Transverse colon (tissue), 4 donors: ENCODE measurements around the gene TMEM250.

Experiments used
- EP300 ChIP-seq: sonication (generic); formaldehyde crosslinking; IDR thresholded peaks from one replicate; pipeline ENCODE4 v1.6.1; 2017; ENCODE audit warnings: antibody characterized with exemption, low read depth
- POLR2A ChIP-seq: fragments of 450-650 bp; IDR thresholded peaks from one replicate; pipeline ENCODE4 v1.6.1; 2016; ENCODE audit warnings: antibody characterized with exemption, mild to moderate bottlenecking, moderate library complexity
- POLR2AphosphoS5 ChIP-seq, 3 donors: sonication (generic); formaldehyde crosslinking; IDR thresholded peaks; one replicate each; pipeline ENCODE4 v1.6.1; 2016; ENCODE audit warnings: antibody characterized with exemption in 3 of 3
- TF ChIP-seq, protein P1 (sequence below), 5 experiments: fragments of 200-600 bp in 3 of 5; fragments of 450-650 bp in 2 of 5; sonication (generic) in 3 of 5; IDR thresholded peaks; 1 replicate in 2 of 5; 2 replicates in 3 of 5; pipeline ENCODE4 v1.5.1; 2016 to 2017; ENCODE audit warnings: antibody characterized with exemption in 5 of 5, inconsistent platforms in 3 of 5, mild to moderate bottlenecking in 2 of 5, moderate library complexity in 1 of 5

DNA sequence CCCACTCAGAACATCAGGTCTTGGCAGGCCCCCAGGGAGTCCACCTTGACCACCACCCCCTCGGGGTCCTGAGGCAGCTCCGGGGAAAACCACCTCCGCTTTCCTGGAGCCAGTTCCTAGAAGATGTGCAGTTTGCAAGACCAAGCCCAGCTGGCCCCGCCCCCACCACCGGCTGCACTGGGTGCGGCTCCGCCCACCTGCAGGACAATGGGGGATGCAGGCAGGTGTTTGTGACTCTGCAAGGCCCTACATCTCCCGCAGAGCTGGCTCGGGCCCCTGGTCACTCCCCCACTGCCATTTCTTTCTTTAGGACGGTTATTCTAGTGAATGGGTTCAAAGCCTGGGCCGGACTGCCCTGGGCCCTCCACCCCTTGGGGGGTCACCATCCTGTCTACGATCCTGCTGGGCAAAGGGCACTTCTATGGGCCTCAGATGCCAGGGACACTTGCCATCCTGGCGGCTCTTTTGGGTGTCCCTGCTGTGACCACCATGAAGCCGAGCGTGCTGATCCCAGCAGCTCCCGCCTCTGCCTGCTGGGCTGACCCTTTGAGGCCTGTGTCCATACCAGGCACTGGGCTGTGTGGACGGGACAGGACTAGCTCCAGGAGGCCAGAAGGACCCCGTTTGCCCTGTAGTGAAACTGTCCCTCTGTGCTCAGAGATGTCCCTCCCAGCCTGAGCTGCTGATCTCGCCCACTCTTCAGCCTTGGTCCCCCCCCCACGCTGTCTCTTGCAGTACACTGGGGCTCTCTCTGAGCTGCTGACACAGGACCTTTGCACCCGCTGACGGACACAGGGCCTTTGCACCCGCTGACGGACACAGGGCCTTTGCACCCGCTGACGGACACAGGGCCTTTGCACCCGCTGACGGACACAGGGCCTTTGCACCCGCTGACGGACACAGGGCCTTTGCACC is 17.7 kb downstream of the TMEM250 start:
- no peak for TF ChIP-seq POLR2AphosphoS5 (IDR thresholded peaks at IDR 0.05)
- TF ChIP-seq, protein P1, sequence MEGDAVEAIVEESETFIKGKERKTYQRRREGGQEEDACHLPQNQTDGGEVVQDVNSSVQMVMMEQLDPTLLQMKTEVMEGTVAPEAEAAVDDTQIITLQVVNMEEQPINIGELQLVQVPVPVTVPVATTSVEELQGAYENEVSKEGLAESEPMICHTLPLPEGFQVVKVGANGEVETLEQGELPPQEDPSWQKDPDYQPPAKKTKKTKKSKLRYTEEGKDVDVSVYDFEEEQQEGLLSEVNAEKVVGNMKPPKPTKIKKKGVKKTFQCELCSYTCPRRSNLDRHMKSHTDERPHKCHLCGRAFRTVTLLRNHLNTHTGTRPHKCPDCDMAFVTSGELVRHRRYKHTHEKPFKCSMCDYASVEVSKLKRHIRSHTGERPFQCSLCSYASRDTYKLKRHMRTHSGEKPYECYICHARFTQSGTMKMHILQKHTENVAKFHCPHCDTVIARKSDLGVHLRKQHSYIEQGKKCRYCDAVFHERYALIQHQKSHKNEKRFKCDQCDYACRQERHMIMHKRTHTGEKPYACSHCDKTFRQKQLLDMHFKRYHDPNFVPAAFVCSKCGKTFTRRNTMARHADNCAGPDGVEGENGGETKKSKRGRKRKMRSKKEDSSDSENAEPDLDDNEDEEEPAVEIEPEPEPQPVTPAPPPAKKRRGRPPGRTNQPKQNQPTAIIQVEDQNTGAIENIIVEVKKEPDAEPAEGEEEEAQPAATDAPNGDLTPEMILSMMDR (IDR thresholded peaks at IDR 0.05) = no peak
- TF ChIP-seq POLR2A = no peak
- TF ChIP-seq EP300 = no peak
